Panc1 (cell line): ENCODE data around the gene GAREM2. TPM values are rescaled to one million over a fixed set of nuclear protein-coding genes. Genes with fewer than 3 reads are reported as not detected.

Source experiments
- ATAC-seq: fragments of 200-7000 bp; cut with Tn5 transposase; 2 replicates; pipeline ENCODE4 v1.9.1; 2020; ENCODE audit warnings: mild to moderate bottlenecking, moderate library complexity
- BruUV-seq: library from RNA; stranded (reverse); fragments of 400-500 nt; replicated peaks from 2 replicates; lab custom pipeline; 2021; lab: Mats Ljungman, UMichigan
- CTCF ChIA-PET: fragments of 300-600 bp; sonication (Branson Sonifier 250); formaldehyde crosslinking; loops from one replicate; lab custom pipeline; 2022; ENCODE audit warnings: antibody characterized with exemption; lab: Charles Lee
- POLR2A ChIA-PET: fragments of 300-600 bp; sonication (Branson Sonifier 250); formaldehyde crosslinking; loops from one replicate; lab custom pipeline; 2022; ENCODE audit warnings: antibody characterized with exemption; lab: Charles Lee
- DNase-seq: peaks from one replicate; pipeline ENCODE4 v3.0.0-alpha.2; 2010; ENCODE audit warnings: low read depth, low spot score
- H3K27ac ChIP-seq: 2 replicates; pipeline ENCODE4 v1.5.1; 2011; ENCODE audit warnings: mild to moderate bottlenecking, low read length, inconsistent platforms
- H3K27me3 ChIP-seq: fragments of 200-500 bp; sonication (Bioruptor generic); 2 replicates; pipeline ENCODE4 v1.6.0; 2014; ENCODE audit warnings: low read length, inconsistent platforms; ENCODE audit not compliant: control insufficient read depth, insufficient read depth
- H3K36me3 ChIP-seq: fragments of 200-500 bp; sonication (Bioruptor generic); 2 replicates; pipeline ENCODE4 v1.5.1; 2014; ENCODE audit warnings: inconsistent platforms, mild to moderate bottlenecking, low read length, moderate library complexity; ENCODE audit not compliant: control insufficient read depth, insufficient read depth
- H3K4me1 ChIP-seq: 2 replicates; pipeline ENCODE4 v1.5.1; 2011; ENCODE audit warnings: inconsistent platforms, mild to moderate bottlenecking, low read length, moderate library complexity; ENCODE audit not compliant: control insufficient read depth, insufficient read depth
- H3K4me3 ChIP-seq, 2 experiments: 2 replicates each; pipeline ENCODE4 v1.5.1; 2011 to 2012; ENCODE audit warnings: low read depth in 2 of 2, low read length in 2 of 2, mild to moderate bottlenecking in 2 of 2, inconsistent platforms in 1 of 2, moderate library complexity in 1 of 2
- H3K9me3 ChIP-seq: fragments of 200-500 bp; sonication (Bioruptor generic); 2 replicates; pipeline ENCODE4 v1.5.1; 2014; ENCODE audit warnings: low read depth, mild to moderate bottlenecking, inconsistent platforms, low read length, moderate library complexity; ENCODE audit not compliant: control insufficient read depth, insufficient read depth
- POLR2AphosphoS5 ChIP-seq: IDR thresholded peaks from 2 replicates; pipeline ENCODE4 v1.6.1; 2012; ENCODE audit warnings: mild to moderate bottlenecking, low read depth, low read length, moderate library complexity
- SIN3A ChIP-seq: IDR thresholded peaks from 2 replicates; pipeline ENCODE4 v1.6.1; 2012; ENCODE audit warnings: low read depth, mild to moderate bottlenecking, low read length, moderate library complexity, borderline replicate concordance; ENCODE audit not compliant: insufficient read depth
- TCF7L2 ChIP-seq: IDR thresholded peaks from 2 replicates; pipeline ENCODE4 v1.6.1; 2011; ENCODE audit warnings: mild to moderate bottlenecking, low read depth, low read length, inconsistent platforms
- in situ Hi-C: cut with HindIII; loops from 2 replicates; pipeline ENCODE4 v1.10.0; 2016; ENCODE audit warnings: low sequenced_read_pairs, low pct_unique_long_range_greater_than_20kb
- intact Hi-C: fragments of 100-400 bp; cut with micrococcal nuclease; formaldehyde crosslinking; loops from one replicate; pipeline ENCODE4 v1.10.0; 2022; ENCODE audit not compliant: unreplicated experiment
- total RNA-seq: library from RNA; stranded (reverse); gene quantifications from one replicate; pipeline ENCODE4 v1.2.1, GENCODE V29; 2021; ENCODE audit not compliant: unreplicated experiment
- TF ChIP-seq, protein P1 (sequence below), 2 experiments: IDR thresholded peaks; 2 replicates each; pipeline ENCODE4 v1.6.1; 2011 to 2012; ENCODE audit warnings: low read depth in 2 of 2, control low read depth in 1 of 2, low read length in 1 of 2, mild to moderate bottlenecking in 1 of 2, moderate library complexity in 1 of 2; ENCODE audit not compliant: insufficient read depth in 1 of 2
- TF ChIP-seq, protein P2 (sequence below): fragments of 450-650 bp; IDR thresholded peaks from 2 replicates; pipeline ENCODE4 v1.5.1; 2017; ENCODE audit warnings: mild to moderate bottlenecking

Gene GAREM2
- total RNA-seq, 1 experiment from 2014 or later: 12.4 TPM

DNA sequence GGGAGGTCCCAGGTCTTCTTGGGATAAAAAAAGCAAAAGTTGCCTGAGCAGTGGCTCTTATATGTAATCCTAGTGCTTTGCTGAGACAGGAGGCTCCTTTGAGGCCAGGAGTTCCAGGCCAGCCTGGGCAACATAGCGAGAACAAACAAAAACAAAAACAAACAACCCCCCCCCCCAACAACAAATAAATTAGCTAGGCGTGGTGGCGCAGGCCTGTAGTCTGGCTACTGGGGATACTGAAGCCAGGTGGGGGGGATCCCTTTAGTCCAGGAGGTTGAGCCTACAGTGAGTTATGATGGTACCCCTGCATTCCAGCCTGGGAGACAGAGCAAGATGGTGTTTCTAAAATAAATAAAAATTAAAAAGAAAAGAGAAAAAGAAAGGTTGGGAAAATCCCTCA is 5.4 kb downstream of the GAREM2 start:
- no peak for ATAC-seq
- Histone ChIP-seq H3K27me3 (no peaks in the 10 kb centered on the region), H3K9me3 (no peaks in the 10 kb centered on the region), H3K4me3 (peak overlapping the region; percentile 44 to 59), H3K36me3 (no peaks in the 10 kb centered on the region), H3K4me1 (peaks cover 11% of the 10 kb centered on the region), H3K27ac (no peak overlapping the region)
- POLR2A ChIA-PET: no interaction called here
- TF ChIP-seq POLR2AphosphoS5 (no peak), SIN3A (no peak), TCF7L2 (no peak)
- TF ChIP-seq, protein P1, sequence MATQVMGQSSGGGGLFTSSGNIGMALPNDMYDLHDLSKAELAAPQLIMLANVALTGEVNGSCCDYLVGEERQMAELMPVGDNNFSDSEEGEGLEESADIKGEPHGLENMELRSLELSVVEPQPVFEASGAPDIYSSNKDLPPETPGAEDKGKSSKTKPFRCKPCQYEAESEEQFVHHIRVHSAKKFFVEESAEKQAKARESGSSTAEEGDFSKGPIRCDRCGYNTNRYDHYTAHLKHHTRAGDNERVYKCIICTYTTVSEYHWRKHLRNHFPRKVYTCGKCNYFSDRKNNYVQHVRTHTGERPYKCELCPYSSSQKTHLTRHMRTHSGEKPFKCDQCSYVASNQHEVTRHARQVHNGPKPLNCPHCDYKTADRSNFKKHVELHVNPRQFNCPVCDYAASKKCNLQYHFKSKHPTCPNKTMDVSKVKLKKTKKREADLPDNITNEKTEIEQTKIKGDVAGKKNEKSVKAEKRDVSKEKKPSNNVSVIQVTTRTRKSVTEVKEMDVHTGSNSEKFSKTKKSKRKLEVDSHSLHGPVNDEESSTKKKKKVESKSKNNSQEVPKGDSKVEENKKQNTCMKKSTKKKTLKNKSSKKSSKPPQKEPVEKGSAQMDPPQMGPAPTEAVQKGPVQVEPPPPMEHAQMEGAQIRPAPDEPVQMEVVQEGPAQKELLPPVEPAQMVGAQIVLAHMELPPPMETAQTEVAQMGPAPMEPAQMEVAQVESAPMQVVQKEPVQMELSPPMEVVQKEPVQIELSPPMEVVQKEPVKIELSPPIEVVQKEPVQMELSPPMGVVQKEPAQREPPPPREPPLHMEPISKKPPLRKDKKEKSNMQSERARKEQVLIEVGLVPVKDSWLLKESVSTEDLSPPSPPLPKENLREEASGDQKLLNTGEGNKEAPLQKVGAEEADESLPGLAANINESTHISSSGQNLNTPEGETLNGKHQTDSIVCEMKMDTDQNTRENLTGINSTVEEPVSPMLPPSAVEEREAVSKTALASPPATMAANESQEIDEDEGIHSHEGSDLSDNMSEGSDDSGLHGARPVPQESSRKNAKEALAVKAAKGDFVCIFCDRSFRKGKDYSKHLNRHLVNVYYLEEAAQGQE (IDR thresholded peaks at IDR 0.05; ENCODE audit: insufficient read depth in 1 of 2, low read depth in 2 of 2, low read length in 1 of 2): no peak
- TF ChIP-seq, protein P2, sequence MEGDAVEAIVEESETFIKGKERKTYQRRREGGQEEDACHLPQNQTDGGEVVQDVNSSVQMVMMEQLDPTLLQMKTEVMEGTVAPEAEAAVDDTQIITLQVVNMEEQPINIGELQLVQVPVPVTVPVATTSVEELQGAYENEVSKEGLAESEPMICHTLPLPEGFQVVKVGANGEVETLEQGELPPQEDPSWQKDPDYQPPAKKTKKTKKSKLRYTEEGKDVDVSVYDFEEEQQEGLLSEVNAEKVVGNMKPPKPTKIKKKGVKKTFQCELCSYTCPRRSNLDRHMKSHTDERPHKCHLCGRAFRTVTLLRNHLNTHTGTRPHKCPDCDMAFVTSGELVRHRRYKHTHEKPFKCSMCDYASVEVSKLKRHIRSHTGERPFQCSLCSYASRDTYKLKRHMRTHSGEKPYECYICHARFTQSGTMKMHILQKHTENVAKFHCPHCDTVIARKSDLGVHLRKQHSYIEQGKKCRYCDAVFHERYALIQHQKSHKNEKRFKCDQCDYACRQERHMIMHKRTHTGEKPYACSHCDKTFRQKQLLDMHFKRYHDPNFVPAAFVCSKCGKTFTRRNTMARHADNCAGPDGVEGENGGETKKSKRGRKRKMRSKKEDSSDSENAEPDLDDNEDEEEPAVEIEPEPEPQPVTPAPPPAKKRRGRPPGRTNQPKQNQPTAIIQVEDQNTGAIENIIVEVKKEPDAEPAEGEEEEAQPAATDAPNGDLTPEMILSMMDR: no peak
- intact Hi-C loops (no loop called here), in situ Hi-C loops (no loop called here)
- no peak for DNase-seq
- CTCF ChIA-PET: no interaction called here
- no TSS peak for BruUV-seq

DNA sequence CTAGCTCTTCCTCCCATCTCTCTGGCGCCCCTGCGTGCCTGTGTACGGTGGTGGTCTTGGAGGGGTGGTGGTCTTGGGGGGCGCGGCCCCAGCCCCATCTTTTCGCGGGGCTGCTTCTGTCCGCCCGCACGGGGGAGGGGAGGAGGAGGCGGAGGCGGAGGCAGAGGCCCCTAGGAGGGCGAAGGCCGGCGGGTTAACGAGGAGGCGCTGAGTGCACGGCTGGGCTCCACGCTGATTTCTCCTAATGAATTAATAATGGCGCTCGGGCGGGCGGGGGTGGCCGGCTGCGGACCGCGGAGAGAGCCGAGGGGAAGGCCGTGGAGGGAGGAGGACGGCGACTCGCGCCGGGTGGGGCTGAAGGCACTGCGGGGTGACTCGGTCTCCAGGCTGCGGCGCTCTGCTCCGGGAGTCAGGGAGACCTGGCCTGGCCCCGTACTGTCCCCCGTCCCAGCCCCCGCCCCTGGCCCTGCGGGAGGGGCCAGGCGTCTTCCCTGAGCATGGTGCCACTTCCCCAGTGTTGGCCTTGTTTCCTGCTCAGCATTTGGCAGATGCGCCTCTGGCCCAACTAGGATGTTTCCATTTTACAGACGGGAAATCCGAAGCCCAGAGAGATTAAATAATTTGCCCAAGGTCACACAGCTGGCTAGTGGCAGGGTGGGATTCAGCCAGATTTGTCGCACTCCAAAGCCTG is 6.0 kb downstream of the GAREM2 start:
- H3K36me3 ChIP-seq: no peaks in the 10 kb centered on the region
- H3K27ac ChIP-seq: peak overlapping the region; percentile 39; the same call in 1 of the 2 replicates
- CTCF ChIA-PET: interaction anchor here (0.6 kb wide), 1 partner anchor 211 kb away, joined by 3 read pairs; no protein-coding TSS in a partner anchor
- no peaks in the 10 kb centered on the region for H3K9me3 ChIP-seq
- no peak for TF ChIP-seq TCF7L2
- no peak for TF ChIP-seq SIN3A
- TF ChIP-seq, protein P1 (IDR thresholded peaks at IDR 0.05; ENCODE audit: insufficient read depth in 1 of 2, low read depth in 2 of 2, low read length in 1 of 2): no peak
- TF ChIP-seq, protein P2: no peak
- no peak for TF ChIP-seq POLR2AphosphoS5
- no TSS peak for BruUV-seq
- H3K27me3 ChIP-seq: no peaks in the 10 kb centered on the region
- intact Hi-C loops (no loop called here), in situ Hi-C loops (no loop called here)
- peak overlapping the region; percentile 44 to 59 for H3K4me3 ChIP-seq
- peak; percentile 78 for ATAC-seq
- no peak for DNase-seq
- H3K4me1 ChIP-seq: peaks cover 11% of the 10 kb centered on the region
- POLR2A ChIA-PET: no interaction called here
